K562 (cell line): ENCODE measurements around the gene LTK. TPM values are rescaled to one million over a fixed set of nuclear protein-coding genes. Genes with fewer than 3 reads are reported as not detected.
A peak's percentile ranks its signal among the peaks of the same experiment; 100 is the strongest.

Experiments used
- ATAC-seq: fragments of 200-7000 bp; cut with Tn5 transposase; 3 replicates; pipeline ENCODE4 v1.9.1; 2020; ENCODE audit warnings: moderate library complexity
- BruUV-seq: library from RNA; stranded (reverse); fragments of 400-500 nt; replicated peaks from 2 replicates; lab custom pipeline; 2021; lab: Mats Ljungman, UMichigan
- CTCF ChIA-PET: fragments of 300-600 bp; formaldehyde crosslinking; extraction: SDS; loops from one replicate; lab custom pipeline; 2021; ENCODE audit warnings: low intra/inter-chr PET ratio; lab: Yijun Ruan, JAX
- POLR2A ChIA-PET: fragments of 300-600, 350-650 bp; sonication (Branson Sonifier 250); formaldehyde crosslinking; extraction: SDS; loops from one replicate; lab custom pipeline; 2021; ENCODE audit warnings: antibody characterized with exemption, inconsistent platforms; lab: Yijun Ruan, JAX
- DNase-seq, 4 experiments: peaks; one replicate each; pipeline versions ENCODE4 v3.0.0 to v3.0.0-alpha.2; 2011 to 2018; ENCODE audit warnings: low spot score in 3 of 4, mixed read lengths in 3 of 4; ENCODE audit errors: extremely low read depth in 1 of 4
- FAIRE-seq: peaks from 2 replicates; lab custom pipeline; 2011; peaks lifted over from hg19 to GRCh38; lab: Jason Lieb, UNC
- H2AFZ ChIP-seq: 2 replicates; pipeline ENCODE4 v1.6.0; 2011; ENCODE audit warnings: low read depth, low read length, control low read depth, inconsistent platforms
- H3K27ac ChIP-seq: fragments of 200-600 bp; 3 replicates; pipeline ENCODE4 v1.8.0; 2011; ENCODE audit warnings: low read depth, mild to moderate bottlenecking, control low read depth, inconsistent platforms, low read length, moderate library complexity, mixed read lengths; ENCODE audit errors: extremely low read depth
- H3K27me3 ChIP-seq, 2 experiments: fragments of 300-600 bp in 1 of 2; 2 replicates in 1 of 2; 3 replicates in 1 of 2; pipeline versions ENCODE4 v1.6.0 to v1.8.0; 2011; ENCODE audit warnings: inconsistent platforms in 2 of 2, low read length in 2 of 2, mild to moderate bottlenecking in 1 of 2, mixed read lengths in 1 of 2, moderate library complexity in 1 of 2; ENCODE audit not compliant: control insufficient read depth in 2 of 2, insufficient read depth in 2 of 2
- H3K36me3 ChIP-seq: fragments of 300-600 bp; 3 replicates; pipeline ENCODE4 v1.8.0; 2011; ENCODE audit warnings: mild to moderate bottlenecking, low read length, inconsistent platforms; ENCODE audit not compliant: control insufficient read depth, insufficient read depth
- H3K4me1 ChIP-seq, 2 experiments: fragments of 200-600 bp in 1 of 2; replicated peaks in 1 of 2; 2 replicates in 1 of 2; 3 replicates in 1 of 2; pipeline versions ENCODE4 v1.5.1 to v1.8.0; 2011; ENCODE audit warnings: inconsistent platforms in 2 of 2, low read length in 2 of 2, mild to moderate bottlenecking in 1 of 2, mixed read lengths in 1 of 2, moderate library complexity in 1 of 2; ENCODE audit not compliant: control insufficient read depth in 2 of 2, insufficient read depth in 2 of 2
- H3K4me2 ChIP-seq: 2 replicates; pipeline ENCODE4 v1.6.1; 2011; ENCODE audit warnings: low read length, control low read depth, inconsistent platforms, mixed read lengths; ENCODE audit not compliant: insufficient read depth
- H3K4me3 ChIP-seq: fragments of 200-600 bp; sonication (generic), shearing (Covaris generic); 2 replicates; pipeline ENCODE4 v1.5.1; 2016; ENCODE audit warnings: control low read depth, inconsistent platforms
- H3K79me2 ChIP-seq: fragments of 200-600 bp; 3 replicates; pipeline ENCODE4 v1.8.0; 2011; ENCODE audit warnings: low read length, inconsistent platforms; ENCODE audit not compliant: control insufficient read depth, insufficient read depth
- H3K9ac ChIP-seq, 2 experiments: 2 replicates each; pipeline versions ENCODE4 v1.6.0 to v1.6.1; 2011; ENCODE audit warnings: low read depth in 2 of 2, low read length in 2 of 2, control low read depth in 1 of 2, inconsistent platforms in 1 of 2, mild to moderate bottlenecking in 1 of 2, mixed read lengths in 1 of 2; ENCODE audit not compliant: insufficient read depth in 1 of 2
- H3K9me1 ChIP-seq: one replicate; pipeline ENCODE4 v1.6.0; 2011; ENCODE audit warnings: inconsistent platforms, mild to moderate bottlenecking, low read length, moderate library complexity; ENCODE audit not compliant: control insufficient read depth, insufficient read depth
- H3K9me3 ChIP-seq: replicated peaks from 2 replicates; pipeline ENCODE4 v1.5.1; 2011; ENCODE audit warnings: low read depth, low read length, inconsistent platforms; ENCODE audit not compliant: control insufficient read depth, insufficient read depth
- H4K20me1 ChIP-seq: replicated peaks from 2 replicates; pipeline ENCODE4 v1.6.1; 2011; ENCODE audit warnings: low read length, inconsistent platforms, mixed read lengths; ENCODE audit not compliant: control insufficient read depth, insufficient read depth
- GABPB1 ChIP-seq: sonication (generic); formaldehyde crosslinking; IDR thresholded peaks from 2 replicates; pipeline ENCODE4 v1.8.0; 2022; ENCODE audit warnings: mild to moderate bottlenecking, missing genetic modification reagents
- HMGN3 ChIP-seq: IDR thresholded peaks from 2 replicates; pipeline ENCODE4 v1.6.1; 2011; ENCODE audit warnings: borderline replicate concordance, low read depth, mild to moderate bottlenecking, mixed read lengths, low read length; ENCODE audit not compliant: insufficient read length; ENCODE audit errors: extremely low read depth
- KAT7 ChIP-seq: sonication (generic); formaldehyde crosslinking; IDR thresholded peaks from 2 replicates; pipeline ENCODE4 v1.8.0; 2022; ENCODE audit warnings: missing genetic modification reagents, mild to moderate bottlenecking, borderline replicate concordance
- LEF1 ChIP-seq: fragments of 450-650 bp; IDR thresholded peaks from 2 replicates; pipeline ENCODE4 v1.6.1; 2016; ENCODE audit warnings: mild to moderate bottlenecking
- RBBP5 ChIP-seq: fragments of 200-600 bp; sonication (generic); IDR thresholded peaks from 2 replicates; pipeline ENCODE4 v1.6.1; 2012; ENCODE audit warnings: borderline replicate concordance, mild to moderate bottlenecking, low read length, control low read depth, inconsistent platforms; ENCODE audit not compliant: insufficient read depth, poor library complexity, severe bottlenecking
- RBM14 ChIP-seq: fragments of 200-400 bp; formaldehyde crosslinking; IDR thresholded peaks from 2 replicates; pipeline ENCODE4 v1.6.1; 2018; ENCODE audit warnings: low read depth, mild to moderate bottlenecking, low read length, moderate library complexity, borderline replicate concordance; ENCODE audit not compliant: insufficient read depth
- SPI1 ChIP-seq: IDR thresholded peaks from 2 replicates; pipeline ENCODE4 v1.6.1; 2011; ENCODE audit warnings: low read depth, low read length, control low read depth, borderline replicate concordance
- SRF ChIP-seq, 2 experiments: fragments of 250-450, 450-650 bp in 1 of 2; sonication (Bioruptor Pico) in 1 of 2; sonication (generic) in 1 of 2; formaldehyde crosslinking; IDR thresholded peaks; 2 replicates each; pipeline versions ENCODE4 v1.5.0 to v1.5.1; 2020 to 2022; ENCODE audit warnings: mild to moderate bottlenecking in 1 of 2, missing genetic modification reagents in 1 of 2
- TFAP4 ChIP-seq: sonication (generic); formaldehyde crosslinking; IDR thresholded peaks from 2 replicates; pipeline ENCODE4 v1.8.0; 2022; ENCODE audit warnings: missing genetic modification reagents, mild to moderate bottlenecking, moderate library complexity, borderline replicate concordance
- THAP7 ChIP-seq: fragments of 250-450 bp; sonication (Bioruptor Pico); IDR thresholded peaks from 2 replicates; pipeline ENCODE4 v1.5.0; 2021
- YY1 ChIP-seq, 3 experiments: IDR thresholded peaks; 2 replicates each; pipeline ENCODE4 v1.6.1; 2011; ENCODE audit warnings: low read length in 2 of 3, mild to moderate bottlenecking in 2 of 3, moderate library complexity in 2 of 3, borderline replicate concordance in 1 of 3, control low read depth in 1 of 3, low read depth in 1 of 3; ENCODE audit not compliant: insufficient read depth in 3 of 3, insufficient replicate concordance in 2 of 3, control insufficient read depth in 1 of 3, insufficient read length in 1 of 3; ENCODE audit errors: extremely low read depth in 1 of 3
- ZBTB1 ChIP-seq: sonication (generic); formaldehyde crosslinking; IDR thresholded peaks from 2 replicates; pipeline ENCODE4 v1.8.1; 2023; ENCODE audit warnings: missing genetic modification reagents, low read depth, mild to moderate bottlenecking, borderline replicate concordance
- ZNF354B ChIP-seq: fragments of 250-450 bp; sonication (Bioruptor Pico); IDR thresholded peaks from 2 replicates; pipeline ENCODE4 v1.4.0; 2020
- WGBS: fragments of 100-300 bp; shearing (Covaris generic); methylation state at CpG from one replicate; pipeline ENCODE4 v1.1.6; 2016; ENCODE audit warnings: low coverage, mixed read lengths; ENCODE audit not compliant: insufficient coverage; ENCODE audit errors: missing lambda C conversion rate; 5-methylcytosine and 5-hydroxymethylcytosine counted together
- in situ Hi-C: fragments of 300-500 bp; cut with MboI; formaldehyde crosslinking; loops from 4 replicates; pipeline ENCODE4 v1.15.0; 2018; ENCODE audit warnings: inconsistent platforms, mixed read lengths
- intact Hi-C: fragments of 100-400 bp; cut with micrococcal nuclease; formaldehyde crosslinking; loops from 2 replicates; pipeline ENCODE4 v1.14.2; 2022
- polyA plus RNA-seq, 8 experiments: library from polyadenylated mRNA; depleted of rRNA in 4 of 8; stranded (reverse) in 5 of 8; unstranded in 3 of 8; fragments of >200 nt; fragmentation: Nextera tagmentation in 2 of 8; fragmentation: Illumina TruSeq in 1 of 8; extraction: Ambion mirVana in 2 of 8; extraction: Trizol in 1 of 8; gene quantifications; 2 replicates each; pipeline versions ENCODE4 v1.2.1 to v1.2.3, GENCODE V29; 2011 to 2014; ENCODE audit warnings: inconsistent platforms in 1 of 8, missing spikeins in 1 of 8
- total RNA-seq, 7 experiments: library from RNA; depleted of rRNA in 6 of 7; stranded (reverse); fragments of >200 nt in 6 of 7; fragmentation: Illumina TruSeq in 2 of 7; extraction: Trizol in 2 of 7; gene quantifications; 2 replicates each; pipeline versions ENCODE4 v1.2.1 to v1.2.3, GENCODE V29; 2011 to 2021; ENCODE audit warnings: low replicate concordance in 1 of 7
- TF ChIP-seq, protein P1 (sequence below), 2 experiments: IDR thresholded peaks; 2 replicates each; pipeline ENCODE4 v1.6.1; 2012; ENCODE audit warnings: improper control_type of control experiment in 2 of 2, low read depth in 2 of 2, low read length in 2 of 2, borderline replicate concordance in 1 of 2

LTK gene
- total and polyA plus RNA-seq, 9 of the 15 experiments (the other 6 are each of a cell fraction or from before 2014, with no cell fraction given) = 0.25 to 4.4 (median 1.8) TPM

DNA sequence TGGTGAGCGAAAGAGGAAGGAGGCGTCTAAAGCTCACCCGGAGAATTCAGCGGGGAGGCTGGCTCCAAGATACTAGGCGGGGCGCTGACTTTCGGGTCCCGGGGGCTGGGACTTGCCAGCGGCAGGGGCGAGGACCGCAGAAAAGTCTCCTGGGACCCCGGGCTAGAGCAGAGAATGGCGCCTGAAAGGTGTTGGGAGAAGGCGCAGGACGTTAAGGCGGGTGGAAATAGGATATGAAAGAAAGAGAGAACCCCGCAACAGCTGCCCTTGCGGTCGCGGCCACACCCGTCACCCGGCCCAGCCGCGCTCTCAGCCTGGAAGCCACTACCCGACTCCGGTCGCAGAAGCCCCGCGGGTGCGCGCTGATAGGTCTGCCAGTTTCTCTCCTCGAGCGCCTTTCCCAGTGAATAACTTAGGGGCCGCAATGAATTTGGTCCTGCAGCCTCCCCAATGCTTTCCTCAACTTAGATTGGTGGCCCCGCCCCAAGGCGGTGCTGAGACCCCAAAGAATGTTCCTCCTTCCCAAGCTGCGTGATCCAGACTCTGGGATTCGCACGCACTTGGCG lies 604 bp downstream of the LTK start:
- Histone ChIP-seq H2AFZ (peak overlapping the region; percentile 97), H3K4me1 (peaks cover 9 to 30% of the 10 kb centered on the region in 2 experiments; a peak in 4 of 5 replicates), H3K36me3 (peaks cover 11% of the 10 kb centered on the region; the same call in 2 of the 3 replicates), H4K20me1 (no peaks in the 10 kb centered on the region), H3K9me3 (no peaks in the 10 kb centered on the region), H3K27ac (peak overlapping the region; percentile 66), H3K4me2 (peak overlapping the region; percentile 85), H3K9ac (peak overlapping the region; percentile 67 to 89), H3K27me3 (no peaks in the 10 kb centered on the region), H3K9me1 (peaks cover 3% of the 10 kb centered on the region), H3K79me2 (no peaks in the 10 kb centered on the region; the same call in 2 of the 3 replicates), H3K4me3 (peak overlapping the region; percentile 47)
- TSS peak; percentile 40 for BruUV-seq
- ATAC-seq (peak; percentile 81), DNase-seq (peak; percentile 63 to 71 (median 70)), FAIRE-seq (no peak)
- WGBS = 5% methylated on average over 38 of the region's 40 CpGs
- intact Hi-C loops = loop anchor here (2.0 kb wide), 1 partner anchor 18 kb away; no protein-coding TSS in a partner anchor
- CTCF ChIA-PET = no interaction called here
- in situ Hi-C loops = no loop called here
- POLR2A ChIA-PET = interaction anchor here (0.5 to 1.5 kb wide), 7 partner anchors 17 to 1504 kb away, joined by 3 to 6 read pairs (median 3); partner anchors contain the start of gene ITPKA
- 0 out of 2 replicates have a peak, but pooled peaks have one; percentile 13 for TF ChIP-seq LEF1
- TF ChIP-seq YY1 (IDR thresholded peaks at IDR 0.05; ENCODE audit: borderline replicate concordance in 1 of 3, control insufficient read depth in 1 of 3, extremely low read depth in 1 of 3, insufficient read depth in 3 of 3, insufficient read length in 1 of 3, insufficient replicate concordance in 2 of 3, low read depth in 1 of 3, low read length in 2 of 3) = peak in 1 of 3 experiments; percentile 50
- TF ChIP-seq RBM14 = 0 out of 2 replicates have a peak, but pooled peaks have one; percentile 20
- TF ChIP-seq HMGN3 = peak; percentile 43
- no peak for TF ChIP-seq SRF (CRISPR knock-in tag; IDR thresholded peaks at IDR 0.05)
- TF ChIP-seq SPI1 = 0 out of 2 replicates have a peak, but pooled peaks have one; percentile 0
- TF ChIP-seq KAT7 (CRISPR knock-in tag) = no peak
- no peak for TF ChIP-seq THAP7 (CRISPR knock-in tag)
- peak; percentile 81 for TF ChIP-seq TFAP4 (CRISPR knock-in tag)
- TF ChIP-seq ZBTB1 (CRISPR knock-in tag) = peak; percentile 92
- TF ChIP-seq RBBP5 = peak; percentile 20
- TF ChIP-seq GABPB1 (CRISPR knock-in tag) = peak; percentile 14; the same call in 1 of the 2 replicates
- TF ChIP-seq ZNF354B (CRISPR knock-in tag) = no peak
- TF ChIP-seq, protein P1, sequence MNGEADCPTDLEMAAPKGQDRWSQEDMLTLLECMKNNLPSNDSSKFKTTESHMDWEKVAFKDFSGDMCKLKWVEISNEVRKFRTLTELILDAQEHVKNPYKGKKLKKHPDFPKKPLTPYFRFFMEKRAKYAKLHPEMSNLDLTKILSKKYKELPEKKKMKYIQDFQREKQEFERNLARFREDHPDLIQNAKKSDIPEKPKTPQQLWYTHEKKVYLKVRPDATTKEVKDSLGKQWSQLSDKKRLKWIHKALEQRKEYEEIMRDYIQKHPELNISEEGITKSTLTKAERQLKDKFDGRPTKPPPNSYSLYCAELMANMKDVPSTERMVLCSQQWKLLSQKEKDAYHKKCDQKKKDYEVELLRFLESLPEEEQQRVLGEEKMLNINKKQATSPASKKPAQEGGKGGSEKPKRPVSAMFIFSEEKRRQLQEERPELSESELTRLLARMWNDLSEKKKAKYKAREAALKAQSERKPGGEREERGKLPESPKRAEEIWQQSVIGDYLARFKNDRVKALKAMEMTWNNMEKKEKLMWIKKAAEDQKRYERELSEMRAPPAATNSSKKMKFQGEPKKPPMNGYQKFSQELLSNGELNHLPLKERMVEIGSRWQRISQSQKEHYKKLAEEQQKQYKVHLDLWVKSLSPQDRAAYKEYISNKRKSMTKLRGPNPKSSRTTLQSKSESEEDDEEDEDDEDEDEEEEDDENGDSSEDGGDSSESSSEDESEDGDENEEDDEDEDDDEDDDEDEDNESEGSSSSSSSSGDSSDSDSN (IDR thresholded peaks at IDR 0.05; ENCODE audit: borderline replicate concordance in 1 of 2, low read depth in 2 of 2, low read length in 2 of 2) = peak in 1 of 2 experiments; percentile 93; a peak in 2 of 4 replicates
